Epithelial cell of prostate (primary cell): ENCODE results near the gene KLK6.
"Not testable (repeated sequence)": the region's sequence is repeated elsewhere in the genome, so short reads cannot be mapped to it uniquely, and the experiment has no call there.

Experiments used
- DNase-seq: peaks from one replicate; pipeline ENCODE4 v3.0.0-alpha.2; 2011; ENCODE audit warnings: low read depth, low spot score
- H3K27ac ChIP-seq: fragments of 450-650 bp; 2 replicates; pipeline ENCODE4 v1.5.1; 2017; ENCODE audit warnings: mild to moderate bottlenecking

The KLK6 gene

DNA sequence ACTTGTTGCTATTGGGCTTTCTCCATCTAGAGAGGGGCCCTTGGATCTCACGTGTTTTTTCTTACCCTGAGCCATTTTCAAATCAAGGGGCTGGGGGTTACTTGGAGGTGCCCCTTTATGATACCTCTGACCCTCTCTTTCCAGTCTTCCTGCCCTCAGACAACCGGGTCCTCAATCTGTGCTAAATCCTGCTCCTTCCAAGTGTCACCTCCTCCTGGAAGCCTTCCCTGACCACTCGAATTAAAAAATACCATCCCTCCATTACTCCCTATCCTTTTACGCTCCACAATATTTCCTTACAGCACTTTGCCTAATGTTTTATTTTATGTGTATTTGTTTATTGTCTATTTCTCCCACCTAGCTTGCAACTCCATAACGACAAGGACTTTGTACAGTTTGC is 28.7 kb upstream of the KLK6 start:
- no peak for DNase-seq
- no peak overlapping the region for H3K27ac ChIP-seq

DNA sequence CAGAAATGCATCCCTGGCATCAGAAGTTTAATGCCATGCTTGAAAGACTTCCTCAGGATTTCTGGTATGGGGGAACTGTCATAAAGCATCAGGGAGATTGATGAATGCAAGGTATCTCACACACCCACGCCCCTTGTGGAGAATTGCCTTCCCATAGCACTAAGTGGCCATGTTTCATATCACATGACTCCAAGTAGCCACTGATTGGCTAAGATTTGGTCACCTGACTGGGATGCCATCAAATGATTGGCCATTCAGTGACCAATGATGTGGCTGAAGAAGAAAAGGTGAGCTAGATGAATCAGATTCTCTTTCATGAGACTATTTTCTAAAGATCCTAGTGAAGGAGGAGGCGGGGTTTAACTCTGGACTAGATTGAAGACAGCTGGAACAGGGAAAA is 24.7 kb upstream of the KLK6 start:
- no peak for DNase-seq

DNA sequence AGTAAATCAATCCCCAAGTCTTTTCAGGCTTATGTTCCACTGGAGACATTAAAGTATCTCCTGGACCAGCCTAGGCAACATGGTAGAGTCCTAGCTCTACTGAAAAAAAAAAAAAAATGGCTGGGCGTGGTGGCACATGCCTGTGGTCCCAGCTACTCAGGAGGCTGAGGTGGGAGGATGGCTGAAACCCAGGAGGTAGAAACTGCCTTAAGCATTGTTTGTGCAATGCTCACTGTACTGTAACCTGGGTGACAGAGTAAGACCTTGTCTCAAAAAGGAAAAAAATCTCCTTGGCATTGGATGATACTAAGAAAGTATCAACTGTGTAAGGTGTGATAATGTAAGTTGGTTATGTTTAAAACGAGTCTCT is 23.3 kb upstream of the KLK6 start:
- DNase-seq: peak; percentile 86
- H3K27ac ChIP-seq: peak overlapping the region; percentile 86

More for the DNA sequence above, 24.7 kb upstream of the KLK6 start:
- H3K27ac ChIP-seq: peak overlapping the region; percentile 86

DNA sequence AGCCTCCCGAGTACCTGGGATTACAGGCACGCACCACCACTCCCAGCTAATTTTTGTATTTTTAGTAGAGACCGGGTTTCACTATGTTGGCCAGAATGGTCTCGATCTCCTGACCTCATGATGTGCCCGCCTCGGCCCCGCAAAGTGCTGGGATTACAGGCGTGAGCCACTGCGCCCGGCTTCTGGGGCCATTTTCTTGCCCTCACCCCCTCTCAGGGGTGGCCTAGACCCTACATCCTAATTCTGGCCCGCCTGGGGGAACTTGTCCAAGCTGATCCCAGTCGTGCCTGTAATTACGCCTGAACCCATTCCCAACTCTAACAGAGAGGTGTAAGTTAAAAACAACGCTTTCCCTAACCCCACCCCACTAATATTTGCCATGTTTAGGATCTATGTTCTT is 15.0 kb upstream of the KLK6 start:
- H3K27ac ChIP-seq: peak overlapping the region; percentile 48
- not testable (repeated sequence) for DNase-seq

DNA sequence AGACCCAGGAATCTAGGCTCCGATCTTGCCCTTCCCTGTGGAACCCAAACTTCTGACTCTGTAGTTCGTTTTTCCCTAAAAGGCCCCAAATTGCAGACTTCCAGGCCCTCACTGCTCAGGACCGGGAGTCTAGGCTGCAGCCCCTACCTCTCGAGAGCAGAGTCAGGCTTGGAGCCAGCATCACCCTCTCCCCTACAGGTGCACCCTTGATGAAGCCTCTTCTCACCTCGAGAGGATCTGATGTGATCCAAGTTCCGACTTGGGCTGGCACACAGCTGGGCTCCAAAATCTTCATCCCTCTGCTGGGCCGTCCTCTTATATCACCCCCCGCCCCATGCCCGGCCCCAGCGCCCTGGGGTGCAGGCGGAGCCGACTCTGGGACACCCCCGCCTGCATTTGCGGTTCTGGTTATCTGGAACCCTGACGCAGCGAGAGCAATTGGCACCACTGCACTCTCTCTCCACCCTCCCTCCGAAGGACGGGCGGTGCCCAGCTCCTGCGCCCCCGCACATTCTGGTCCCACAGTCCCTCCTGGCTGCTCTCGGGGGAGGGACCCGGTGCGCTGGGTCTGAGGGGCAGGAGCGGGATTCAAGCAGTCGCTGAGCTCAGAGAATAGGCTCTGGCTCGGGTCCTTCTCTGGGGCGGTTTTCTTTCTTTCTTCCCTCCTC is 14.4 kb upstream of the KLK6 start, which contains the start of gene KLK7:
KLK7 (minus strand) TSS at position 293 of the 668 bp plus-strand sequence. CDS start 1,518 bp downstream, outside the sequence.
- H3K27ac ChIP-seq: peak within 1 kb of the TSS; percentile 48
- no peak for DNase-seq

DNA sequence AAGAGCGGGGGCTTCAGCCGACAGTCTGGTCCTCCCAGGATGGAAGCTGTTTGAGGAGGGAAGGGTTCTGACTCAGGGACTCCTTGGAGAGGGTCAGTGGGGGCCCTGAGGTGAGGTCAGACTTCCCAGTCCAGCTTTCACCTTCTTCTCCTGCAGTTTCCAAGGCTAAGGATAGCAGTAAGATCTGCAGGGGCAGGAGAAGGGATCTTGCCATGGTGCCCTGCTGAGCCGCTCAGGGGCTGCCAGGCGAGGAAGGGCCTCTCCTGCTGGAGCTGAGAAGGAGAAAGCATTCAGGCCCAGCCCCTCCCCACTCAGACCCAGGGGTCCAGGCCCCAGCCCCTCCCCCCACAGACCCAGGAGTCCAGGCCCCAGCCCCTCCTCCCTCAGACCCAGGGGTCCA is 12.8 kb upstream of the KLK6 start:
- no peak for DNase-seq
- H3K27ac ChIP-seq: peak overlapping the region; percentile 37

DNA sequence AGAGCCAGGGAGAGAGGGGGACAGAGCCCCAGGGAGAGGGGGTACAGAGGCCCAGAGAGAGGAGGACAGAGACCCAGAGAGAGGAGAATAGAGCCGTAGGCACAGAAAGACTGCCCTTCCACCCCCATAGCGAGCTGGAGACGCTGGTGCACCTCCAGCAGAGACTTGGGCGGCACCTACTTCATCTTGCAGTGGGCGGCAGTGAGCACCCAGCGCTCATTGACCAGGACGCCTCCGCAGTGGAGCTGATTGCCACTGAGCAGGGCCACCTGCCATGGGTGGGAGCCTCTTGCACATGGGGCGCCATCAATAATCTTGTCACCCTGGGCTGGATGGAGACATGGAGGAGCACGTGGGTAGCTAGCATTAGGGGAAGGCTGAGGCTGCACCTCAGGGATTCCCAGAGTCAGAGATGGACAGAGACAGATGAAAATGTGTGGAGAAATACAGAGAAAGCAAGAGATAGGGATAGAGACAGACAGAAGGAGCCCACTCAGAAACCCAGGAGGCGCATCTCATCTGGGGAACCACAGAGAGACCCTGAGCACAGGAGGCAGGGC is 12.3 kb upstream of the KLK6 start:
- DNase-seq: no peak
- peak overlapping the region; percentile 37 for H3K27ac ChIP-seq

DNA sequence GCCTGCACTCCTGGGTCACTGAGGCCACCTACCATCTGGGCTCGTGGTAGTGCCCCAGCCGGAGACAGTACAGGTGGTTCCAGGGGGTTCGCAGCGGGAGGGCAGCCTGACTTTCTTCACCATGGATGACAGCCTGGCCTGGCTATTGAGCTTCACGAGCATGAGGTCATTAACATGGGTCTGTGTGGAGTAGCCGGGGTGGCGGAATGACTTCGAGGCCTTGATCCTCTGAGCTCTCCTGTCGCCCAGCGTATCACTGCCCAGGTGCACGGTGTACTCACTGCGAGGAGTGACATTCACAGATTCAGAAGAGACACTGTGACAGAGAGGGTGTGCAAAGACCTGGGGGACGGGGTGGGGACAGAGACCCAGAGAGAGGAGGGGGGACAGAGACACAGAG is 10.8 kb upstream of the KLK6 start:
- no peak overlapping the region for H3K27ac ChIP-seq
- DNase-seq: no peak

DNA sequence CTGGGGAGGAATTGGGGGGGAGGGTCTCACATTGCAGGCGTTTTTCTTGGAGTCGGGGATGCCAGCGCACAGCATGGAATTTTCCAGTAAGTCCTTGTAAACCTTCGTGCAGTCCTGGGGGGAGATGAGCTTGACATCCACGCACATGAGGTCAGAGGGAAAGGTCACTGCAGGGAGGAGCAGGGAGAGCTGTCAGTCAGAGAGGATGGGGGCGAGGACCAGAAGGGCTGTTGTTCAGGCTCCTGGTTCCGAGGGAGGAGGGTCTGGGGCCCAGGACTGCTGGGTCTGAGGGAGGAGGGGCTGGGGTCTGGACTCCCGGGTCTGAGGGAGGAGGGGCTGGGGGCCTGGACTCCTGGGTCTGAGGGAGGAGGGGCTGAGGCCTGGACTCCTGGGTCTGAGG is 10.4 kb upstream of the KLK6 start:
- DNase-seq: no peak
- H3K27ac ChIP-seq: peak overlapping the region; percentile 13

DNA sequence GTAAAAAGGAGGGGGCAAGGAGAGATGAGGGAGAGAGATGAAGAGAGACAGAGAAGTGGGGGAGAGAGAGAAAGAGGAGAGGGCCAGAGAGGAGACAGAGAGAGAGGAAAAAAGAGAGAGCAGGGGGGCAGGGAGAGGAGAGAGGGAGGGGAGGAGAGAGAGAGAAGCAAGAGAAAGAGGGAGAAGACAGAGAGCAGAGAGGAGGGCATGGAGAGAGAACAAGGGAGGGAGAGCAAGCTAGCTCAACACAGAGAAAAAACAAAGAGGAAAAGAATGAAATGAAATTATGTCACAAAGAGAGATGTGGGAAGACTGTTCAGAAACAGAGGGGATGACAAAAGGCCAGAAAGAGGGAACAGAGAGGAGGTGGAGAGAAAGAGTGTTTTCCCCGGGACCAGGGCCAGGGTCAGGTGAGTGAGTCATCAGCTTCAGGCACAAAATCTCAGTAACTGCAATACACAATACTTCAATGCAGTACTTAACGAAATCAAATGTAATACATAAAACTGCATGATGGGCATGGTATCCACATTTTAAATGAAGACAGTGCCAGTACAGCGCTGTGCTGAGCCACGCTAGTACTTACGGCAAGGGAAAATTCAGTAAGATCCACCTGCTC is 9.5 kb upstream of the KLK6 start:
- DNase-seq: no peak
- H3K27ac ChIP-seq: peak overlapping the region; percentile 13

DNA sequence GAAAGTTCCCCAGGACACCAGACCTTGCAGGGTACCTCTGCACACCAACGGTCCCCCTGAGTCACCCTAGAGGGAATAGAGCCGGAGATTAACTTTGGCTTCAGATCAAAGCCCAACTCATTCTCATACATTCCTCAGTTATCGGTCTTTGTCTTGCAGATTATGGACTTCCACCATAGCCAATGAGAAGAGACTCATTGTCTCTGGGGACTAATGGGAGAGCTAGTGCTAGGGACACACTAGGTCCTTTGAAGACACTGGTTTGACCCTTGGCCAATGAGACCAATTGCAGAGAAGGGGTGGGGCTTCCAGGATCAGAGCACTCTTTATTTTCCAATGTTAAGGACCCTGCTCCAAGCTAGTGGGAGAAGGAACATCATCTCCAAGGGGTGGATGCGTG is 8.2 kb upstream of the KLK6 start:
- no peak for DNase-seq
- no peak overlapping the region for H3K27ac ChIP-seq

DNA sequence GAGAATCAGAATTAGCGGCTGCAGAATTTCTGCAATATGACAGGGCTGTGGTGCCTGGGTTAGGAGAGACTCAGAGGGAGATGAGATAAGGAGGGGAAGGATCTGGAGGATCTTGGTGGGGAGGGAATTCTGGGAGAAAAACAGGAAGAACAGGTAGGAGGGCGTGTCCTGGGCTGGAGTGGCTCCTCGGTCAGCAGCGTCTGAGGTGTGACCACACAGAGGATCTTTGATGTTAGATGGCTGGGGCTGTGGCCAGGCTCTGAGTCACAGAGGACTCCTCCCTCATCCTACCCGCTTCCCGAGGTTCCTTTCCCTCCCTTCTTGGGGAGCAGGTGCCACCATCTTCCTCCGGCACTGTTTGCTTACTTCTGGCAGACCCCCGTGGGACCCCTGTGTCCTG is 6.4 kb upstream of the KLK6 start:
- peak overlapping the region; percentile 40 for H3K27ac ChIP-seq
- no peak for DNase-seq

DNA sequence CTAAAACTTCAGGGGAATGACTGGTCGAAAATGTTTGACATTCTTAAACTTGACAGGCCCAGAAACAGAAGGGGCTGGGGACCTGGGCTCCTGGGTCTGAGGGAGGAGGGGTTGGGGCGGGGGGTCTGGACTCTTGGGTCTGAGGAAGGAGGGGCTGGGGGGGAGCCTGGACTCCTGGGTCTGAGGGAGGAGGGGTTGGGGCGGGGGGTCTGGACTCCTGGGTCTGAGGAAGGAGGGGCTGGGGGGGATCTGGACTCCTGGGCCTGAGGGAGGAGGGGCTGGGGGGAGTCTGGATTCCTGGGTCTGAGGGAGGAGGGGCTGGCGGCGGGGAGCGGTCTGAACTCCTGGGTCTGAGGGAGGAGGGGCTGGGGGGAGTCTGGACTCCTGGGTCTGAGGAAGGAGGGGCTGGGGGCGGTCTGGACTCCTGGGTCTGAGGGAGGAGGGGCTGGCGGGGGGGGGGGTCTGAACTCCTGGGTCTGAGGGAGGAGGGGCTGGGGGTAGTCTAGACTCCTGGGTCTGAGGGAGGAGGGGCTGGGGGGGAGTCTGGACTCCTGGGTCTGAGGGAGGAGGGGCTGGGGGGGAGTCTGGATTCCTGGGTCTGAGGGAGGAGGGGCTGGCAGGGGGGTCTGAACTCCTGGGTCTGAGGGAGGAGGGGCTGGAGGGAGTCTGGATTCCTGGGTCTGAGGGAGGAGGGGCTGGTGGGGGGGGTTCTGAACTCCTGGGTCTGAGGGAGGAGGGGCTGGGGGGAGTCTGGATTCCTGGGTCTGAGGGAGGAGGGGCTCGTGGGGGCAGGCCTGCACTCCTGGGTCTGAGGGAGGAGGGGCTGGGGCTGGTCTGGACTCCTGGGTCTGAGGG is 5.5 kb upstream of the KLK6 start:
- no peak overlapping the region for H3K27ac ChIP-seq
- no peak for DNase-seq

DNA sequence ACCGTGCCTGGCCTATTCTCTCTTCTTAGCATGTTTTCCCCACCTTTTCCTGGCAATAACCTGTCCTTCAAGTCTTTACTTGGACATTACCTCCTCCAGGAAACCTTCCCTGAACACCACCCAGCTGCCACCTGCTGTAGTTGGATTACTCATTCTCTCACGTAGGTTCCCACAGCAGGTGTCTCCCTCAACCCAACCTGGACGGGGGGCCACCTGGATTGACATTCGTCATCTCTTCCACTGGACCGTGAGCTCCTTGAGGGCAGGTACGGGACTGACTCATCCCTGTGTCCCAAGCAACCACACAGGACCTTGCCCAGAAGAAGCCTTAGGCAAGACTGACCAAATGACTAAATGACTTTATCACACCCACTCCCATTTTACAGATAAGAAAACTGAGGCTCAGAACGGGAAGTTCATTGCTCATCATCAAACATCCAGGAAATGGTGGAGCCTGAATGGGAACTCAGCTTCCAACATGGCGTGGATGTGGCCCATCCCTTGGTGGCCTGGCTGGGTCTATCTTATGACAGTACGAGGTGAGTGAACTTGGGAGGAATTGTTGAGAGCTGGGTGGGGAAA is 3.5 kb upstream of the KLK6 start:
- H3K27ac ChIP-seq: peak overlapping the region; percentile 48

DNA sequence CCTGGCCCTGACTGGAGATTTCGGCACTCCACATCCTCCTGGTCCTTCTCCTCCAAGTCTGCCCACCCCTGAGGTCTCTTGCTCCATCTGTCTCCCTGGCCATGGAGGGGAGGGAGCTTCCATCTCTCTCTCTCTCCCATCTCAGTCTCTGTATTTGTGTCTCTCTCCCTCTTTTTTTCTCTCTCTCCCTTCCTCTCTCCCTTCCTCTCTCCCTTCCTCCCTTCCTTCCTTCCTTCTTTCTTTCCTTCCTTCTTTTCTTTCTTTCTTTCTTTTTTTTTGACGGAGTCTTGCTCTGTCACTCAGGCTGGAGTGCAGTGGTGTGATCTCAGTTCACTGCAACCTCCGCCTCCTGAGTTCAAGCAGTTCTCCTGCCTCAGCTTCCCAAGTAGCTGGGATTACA is 419 bp upstream of the KLK6 start:
- H3K27ac ChIP-seq: peak overlapping the region; percentile 38
- DNase-seq: not testable (repeated sequence)

More for the DNA sequence above, 3.5 kb upstream of the KLK6 start:
- DNase-seq: no peak

DNA sequence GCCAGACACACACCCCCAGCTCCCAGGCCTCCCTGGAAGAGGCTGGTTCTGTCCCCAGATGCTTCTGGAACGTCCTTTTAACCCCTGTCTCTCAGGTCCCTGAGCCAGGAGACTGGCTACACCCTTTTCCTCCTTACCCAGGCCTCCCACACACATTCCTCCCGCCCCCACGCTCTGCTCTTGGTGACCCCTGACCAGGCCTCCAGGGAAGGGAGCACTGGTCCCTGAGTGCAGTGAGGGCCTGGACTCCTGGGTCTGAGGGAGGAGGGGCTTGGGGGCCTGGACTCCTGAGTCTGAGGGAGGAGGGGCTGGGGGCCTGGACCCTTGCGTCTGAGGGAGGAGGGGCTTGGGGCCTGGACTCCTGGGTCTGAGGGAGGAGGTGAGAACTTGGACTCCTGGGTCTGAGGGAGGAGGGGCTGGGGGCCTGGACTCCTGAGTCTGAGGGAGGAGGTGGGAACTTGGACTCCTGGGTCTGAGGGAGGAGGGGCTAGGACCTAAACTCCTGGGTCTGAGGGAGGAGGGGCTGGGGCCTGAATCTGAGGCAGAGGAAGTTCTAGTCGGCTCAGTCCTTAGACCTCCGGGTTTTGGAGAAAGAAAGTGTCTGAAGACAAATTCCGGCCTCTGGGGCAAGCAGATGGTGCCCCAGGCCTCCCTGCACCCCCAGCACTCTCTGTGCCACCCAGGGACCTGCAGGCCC is 527 bp downstream of the KLK6 start:
- H3K27ac ChIP-seq: peak overlapping the region; percentile 38
- no peak for DNase-seq

DNA sequence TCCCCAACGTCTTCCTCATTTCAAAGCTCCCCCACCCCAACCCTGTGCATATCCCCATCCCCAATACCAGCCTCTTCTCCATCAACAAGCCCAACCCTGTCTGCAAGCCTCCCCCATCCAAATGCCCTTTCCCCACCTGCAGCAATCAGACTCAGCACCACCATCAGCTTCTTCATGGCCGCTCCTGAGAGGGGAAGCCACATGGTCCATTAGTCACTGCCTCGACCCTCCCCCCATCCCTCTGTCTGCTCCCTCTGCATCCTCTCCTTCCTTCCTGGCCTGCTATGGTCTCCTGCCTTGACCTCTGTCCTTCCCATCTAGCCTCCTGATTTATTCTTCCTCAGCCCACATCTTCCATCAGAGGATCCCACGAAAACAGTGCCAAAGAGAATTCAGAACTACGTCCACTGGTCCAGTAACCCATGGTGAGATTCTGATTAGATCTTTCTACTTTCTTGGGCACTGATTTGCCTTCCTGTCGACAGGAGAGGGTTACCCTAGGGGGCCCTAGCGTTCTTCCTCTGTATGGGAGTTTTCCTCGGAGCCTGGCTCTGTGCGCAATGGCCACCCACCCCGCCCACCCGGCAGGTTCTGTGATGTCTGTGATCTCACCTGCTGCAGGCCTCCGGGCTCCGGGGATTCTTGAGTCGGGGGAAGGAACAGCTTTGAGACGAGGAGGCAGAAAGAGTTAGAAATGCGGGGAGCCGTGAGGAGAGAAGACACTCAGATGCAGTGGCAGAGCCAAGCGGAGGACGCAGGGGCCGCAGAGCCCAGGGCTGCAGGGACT is 1.3 kb downstream of the KLK6 start:
- H3K27ac ChIP-seq: no peak overlapping the region
- DNase-seq: no peak

DNA sequence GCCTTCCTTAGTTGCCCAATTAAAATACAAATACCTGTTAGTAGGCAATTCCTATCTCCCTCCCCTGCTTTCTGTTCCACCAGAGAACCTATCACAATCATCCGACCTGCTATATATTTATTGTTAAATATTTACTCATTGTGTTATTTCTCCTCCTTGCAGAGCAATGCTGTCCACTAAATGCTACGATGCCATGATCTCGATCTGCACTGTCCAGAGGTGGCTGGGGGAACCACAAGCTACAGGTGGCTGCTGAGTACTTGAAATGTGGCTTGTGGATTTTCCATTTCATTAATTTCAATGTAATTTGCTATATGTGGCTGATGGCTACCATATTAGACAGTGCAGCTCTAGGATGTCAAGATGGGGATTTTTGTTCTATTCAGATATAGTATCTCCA is 5.1 kb downstream of the KLK6 start:
- DNase-seq: no peak
- H3K27ac ChIP-seq: no peak overlapping the region

DNA sequence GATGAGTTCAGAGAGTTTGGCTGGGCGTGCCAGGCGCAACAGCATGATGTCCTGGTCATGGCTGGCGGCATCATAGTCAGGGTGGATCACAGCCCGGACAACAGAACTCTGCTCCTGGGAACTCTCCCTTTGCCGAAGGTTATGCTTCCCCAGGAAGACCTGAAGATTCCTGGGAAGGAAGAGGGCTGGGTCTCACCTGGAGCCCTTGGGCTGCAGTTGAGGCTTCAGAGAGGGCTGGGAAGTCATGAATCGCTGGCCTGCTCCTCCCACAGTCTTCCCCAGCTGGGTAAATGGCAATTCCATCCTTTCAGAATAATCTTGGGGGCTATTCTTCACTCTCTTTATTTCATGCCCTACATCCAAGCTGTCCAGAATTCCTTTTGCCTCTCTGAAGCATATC is 6.0 kb downstream of the KLK6 start:
- DNase-seq: no peak
- H3K27ac ChIP-seq: no peak overlapping the region
